Fibroblast of lung (primary cell): Measurements from ENCODE around the gene USP31. TPM values are rescaled to one million over a fixed set of nuclear protein-coding genes. Genes with fewer than 3 reads are reported as not detected.

ENCODE experiments used
- DNase-seq, 2 donors: peaks; one replicate each; pipeline versions ENCODE4 v3.0.0 to v3.0.0-alpha.2; 2010; ENCODE audit warnings: low read depth in 2 of 2
- H2AFZ ChIP-seq: 2 replicates; pipeline ENCODE4 v1.5.1; 2012; ENCODE audit warnings: low read length, control low read depth, inconsistent platforms
- H3K27ac ChIP-seq: 2 replicates; pipeline ENCODE4 v1.5.1; 2011; ENCODE audit warnings: low read length, control low read depth; ENCODE audit not compliant: insufficient read depth
- H3K27me3 ChIP-seq: 2 replicates; pipeline ENCODE4 v1.5.1; 2011; ENCODE audit warnings: mild to moderate bottlenecking, low read length; ENCODE audit not compliant: control insufficient read depth, insufficient read depth
- H3K36me3 ChIP-seq: 2 replicates; pipeline ENCODE4 v1.5.1; 2011; ENCODE audit warnings: low read length; ENCODE audit not compliant: control insufficient read depth, insufficient read depth
- H3K4me1 ChIP-seq: 2 replicates; pipeline ENCODE4 v1.5.1; 2011; ENCODE audit warnings: low read length; ENCODE audit not compliant: control insufficient read depth, insufficient read depth; ENCODE audit errors: extremely low read depth
- H3K4me2 ChIP-seq: 2 replicates; pipeline ENCODE4 v1.5.1; 2011; ENCODE audit warnings: low read length, control low read depth; ENCODE audit not compliant: insufficient read depth; ENCODE audit errors: extremely low read depth
- H3K4me3 ChIP-seq, 4 experiments: fragments of 200-600 bp in 1 of 4; sonication (generic) in 1 of 4; replicated peaks in 1 of 4; 2 replicates each; pipeline ENCODE4 v1.5.1; 2011 to 2016; ENCODE audit warnings: low read length in 4 of 4, low read depth in 3 of 4, mild to moderate bottlenecking in 3 of 4, control low read depth in 2 of 4, inconsistent platforms in 1 of 4, mixed read lengths in 1 of 4; ENCODE audit not compliant: insufficient read depth in 1 of 4; ENCODE audit errors: control extremely low read depth in 1 of 4
- H3K79me2 ChIP-seq: 2 replicates; pipeline ENCODE4 v1.5.1; 2012; ENCODE audit warnings: mild to moderate bottlenecking, low read length, inconsistent platforms; ENCODE audit not compliant: control insufficient read depth, insufficient read depth
- H3K9ac ChIP-seq: 2 replicates; pipeline ENCODE4 v1.5.1; 2011; ENCODE audit warnings: mild to moderate bottlenecking, low read length, control low read depth; ENCODE audit not compliant: insufficient read depth
- H3K9me3 ChIP-seq: 2 replicates; pipeline ENCODE4 v1.5.1; 2012; ENCODE audit warnings: low read depth, low read length; ENCODE audit not compliant: control insufficient read depth, insufficient read depth
- H4K20me1 ChIP-seq: 2 replicates; pipeline ENCODE4 v1.5.1; 2011; ENCODE audit warnings: low read length; ENCODE audit not compliant: control insufficient read depth, insufficient read depth; ENCODE audit errors: extremely low read depth
- CTCF ChIP-seq, 2 donors: IDR thresholded peaks in 1 of 2; conservative IDR thresholded peaks in 1 of 2; 1 replicate in 1 of 2; 2 replicates in 1 of 2; pipeline ENCODE4 v1.5.1; 2011 to 2012; ENCODE audit warnings: low read length in 2 of 2, control low read depth in 1 of 2, inconsistent platforms in 1 of 2, low read depth in 1 of 2, mild to moderate bottlenecking in 1 of 2
- EZH2 ChIP-seq: IDR thresholded peaks from 2 replicates; pipeline ENCODE4 v1.5.1; 2012; ENCODE audit warnings: low read length, control low read depth, mild to moderate bottlenecking; ENCODE audit errors: missing control alignments
- polyA plus RNA-seq, 2 donors: library from polyadenylated mRNA; depleted of rRNA in 1 of 2; stranded (reverse) in 1 of 2; unstranded in 1 of 2; fragments of >200 nt; gene quantifications; 2 replicates each; pipeline ENCODE4 v1.2.1, GENCODE V29; 2011 to 2012; ENCODE audit warnings: missing spikeins in 1 of 2
- total RNA-seq: library from RNA; depleted of rRNA; stranded (reverse); fragments of >200 nt; gene quantifications from 2 replicates; pipeline ENCODE4 v1.2.1, GENCODE V29; 2014

Gene USP31
- total and polyA plus RNA-seq, 2 donors (not counting 1 experiment from before 2014, with no cell fraction given), result 4.8 to 5.8 TPM

GRCh38 chr16:23158114-23158513 lies 8.9 kb upstream of the USP31 start:
- DNase-seq, result no peak
- H3K9me3 ChIP-seq, result no peaks in the 10 kb centered on the region
- H4K20me1 ChIP-seq, result no peaks in the 10 kb centered on the region
- no peak overlapping the region for H3K9ac ChIP-seq
- H3K27me3 ChIP-seq, result no peaks in the 10 kb centered on the region
- H3K4me3 ChIP-seq, result no peak overlapping the region
- no peaks in the 10 kb centered on the region for H3K79me2 ChIP-seq
- TF ChIP-seq EZH2, result no peak
- TF ChIP-seq CTCF (conservative IDR thresholded peaks at IDR 0.05 in 1 of 2, IDR thresholded peaks at IDR 0.05 in 1 of 2; ENCODE audit: low read depth in 1 of 2, low read length in 2 of 2), result no peak
- no peak overlapping the region for H3K4me2 ChIP-seq
- H3K4me1 ChIP-seq, result no peaks in the 10 kb centered on the region
- no peak overlapping the region for H3K27ac ChIP-seq
- H2AFZ ChIP-seq, result no peak overlapping the region
- no peaks in the 10 kb centered on the region for H3K36me3 ChIP-seq

GRCh38 chr16:23156946-23157460 lies 7.8 kb upstream of the USP31 start:
- Histone ChIP-seq H4K20me1 (no peaks in the 10 kb centered on the region), H2AFZ (no peak overlapping the region), H3K79me2 (no peaks in the 10 kb centered on the region), H3K4me1 (no peaks in the 10 kb centered on the region), H3K4me3 (no peak overlapping the region), H3K27me3 (no peaks in the 10 kb centered on the region), H3K4me2 (no peak overlapping the region), H3K36me3 (no peaks in the 10 kb centered on the region), H3K9me3 (no peaks in the 10 kb centered on the region), H3K9ac (no peak overlapping the region), H3K27ac (no peak overlapping the region)
- no peak for DNase-seq
- TF ChIP-seq CTCF (conservative IDR thresholded peaks at IDR 0.05 in 1 of 2, IDR thresholded peaks at IDR 0.05 in 1 of 2; ENCODE audit: low read depth in 1 of 2, low read length in 2 of 2) (no peak), EZH2 (no peak)

GRCh38 chr16:23156110-23156509 lies 6.9 kb upstream of the USP31 start:
- H3K4me2 ChIP-seq, result no peak overlapping the region
- no peak for DNase-seq
- H3K27me3 ChIP-seq, result no peaks in the 10 kb centered on the region
- H3K9me3 ChIP-seq, result no peaks in the 10 kb centered on the region
- no peak overlapping the region for H3K27ac ChIP-seq
- no peaks in the 10 kb centered on the region for H3K36me3 ChIP-seq
- no peaks in the 10 kb centered on the region for H3K4me1 ChIP-seq
- H3K4me3 ChIP-seq, result no peak overlapping the region
- H4K20me1 ChIP-seq, result no peaks in the 10 kb centered on the region
- H3K79me2 ChIP-seq, result no peaks in the 10 kb centered on the region
- H3K9ac ChIP-seq, result no peak overlapping the region
- H2AFZ ChIP-seq, result no peak overlapping the region
- TF ChIP-seq EZH2 (no peak), CTCF (conservative IDR thresholded peaks at IDR 0.05 in 1 of 2, IDR thresholded peaks at IDR 0.05 in 1 of 2; ENCODE audit: low read depth in 1 of 2, low read length in 2 of 2) (no peak)
